GM23248 (cell line): Measurements from ENCODE around the gene ADRM1. TPM values are rescaled to one million over a fixed set of nuclear protein-coding genes. Genes with fewer than 3 reads are reported as not detected.

Experiments
- DNase-seq: peaks from one replicate; pipeline ENCODE4 v3.0.0-alpha.2; 2015
- H2AFZ ChIP-seq: fragments of 200-600 bp; sonication (generic); 2 replicates; pipeline ENCODE4 v1.6.1; 2016; ENCODE audit warnings: antibody characterized with exemption
- H3F3A ChIP-seq: fragments of 200-600 bp; sonication (generic); 2 replicates; pipeline ENCODE4 v1.6.1; 2016; ENCODE audit warnings: mild to moderate bottlenecking, antibody characterized with exemption, mixed run types; ENCODE audit not compliant: insufficient read depth
- H3K27ac ChIP-seq: fragments of 200-600 bp; sonication (generic); 2 replicates; pipeline ENCODE4 v1.5.1; 2016; ENCODE audit warnings: mild to moderate bottlenecking
- H3K27me3 ChIP-seq: fragments of 200-600 bp; sonication (generic); replicated peaks from 2 replicates; pipeline ENCODE4 v1.6.1; 2016; ENCODE audit warnings: mild to moderate bottlenecking; ENCODE audit not compliant: insufficient read depth
- H3K36me3 ChIP-seq: fragments of 200-600 bp; sonication (generic); 2 replicates; pipeline ENCODE4 v1.6.1; 2016; ENCODE audit warnings: low read depth, mild to moderate bottlenecking
- H3K4me1 ChIP-seq: fragments of 200-600 bp; sonication (generic); 2 replicates; pipeline ENCODE4 v1.6.1; 2016; ENCODE audit warnings: mild to moderate bottlenecking; ENCODE audit not compliant: insufficient read depth
- H3K4me2 ChIP-seq: fragments of 200-600 bp; sonication (generic); one replicate; pipeline ENCODE4 v1.6.1; 2016; ENCODE audit warnings: mild to moderate bottlenecking; ENCODE audit not compliant: unreplicated experiment
- H3K4me3 ChIP-seq: fragments of 200-600 bp; sonication (generic); 2 replicates; pipeline ENCODE4 v1.5.1; 2016; ENCODE audit warnings: mild to moderate bottlenecking
- H3K79me2 ChIP-seq: fragments of 200-600 bp; sonication (generic); 2 replicates; pipeline ENCODE4 v1.6.1; 2016; ENCODE audit warnings: mild to moderate bottlenecking; ENCODE audit not compliant: insufficient read depth
- H3K9ac ChIP-seq: fragments of 200-600 bp; sonication (generic); 2 replicates; pipeline ENCODE4 v1.6.1; 2016; ENCODE audit warnings: mild to moderate bottlenecking
- H3K9me2 ChIP-seq: fragments of 200-600 bp; sonication (generic); 2 replicates; pipeline ENCODE4 v1.6.1; 2016; ENCODE audit warnings: mixed run types, mild to moderate bottlenecking, moderate library complexity; ENCODE audit not compliant: insufficient read depth
- H3K9me3 ChIP-seq: fragments of 200-600 bp; sonication (generic); one replicate; pipeline ENCODE4 v1.6.1; 2017; ENCODE audit warnings: low read depth
- H4K20me1 ChIP-seq: fragments of 200-600 bp; sonication (generic); 2 replicates; pipeline ENCODE4 v1.6.0; 2016; ENCODE audit not compliant: insufficient read depth
- EZH2 ChIP-seq: fragments of 200-600 bp; sonication (generic); IDR thresholded peaks from 2 replicates; pipeline ENCODE4 v1.6.1; 2018; ENCODE audit warnings: antibody characterized with exemption, mild to moderate bottlenecking; ENCODE audit not compliant: insufficient read depth, poor library complexity, severe bottlenecking
- EZH2phosphoT487 ChIP-seq: fragments of 200-600 bp; sonication (generic); IDR thresholded peaks from 2 replicates; pipeline ENCODE4 v1.6.1; 2018; ENCODE audit warnings: antibody characterized with exemption, moderate library complexity, mild to moderate bottlenecking, low read depth; ENCODE audit not compliant: insufficient read depth
- WGBS, 2 experiments: methylation state at CpG; one replicate each; pipeline ENCODE4 v1.1.6; 2015 to 2017; ENCODE audit warnings: low lambda C conversion rate in 2 of 2, low coverage in 1 of 2; ENCODE audit errors: missing lambda C conversion rate in 2 of 2; 5-methylcytosine and 5-hydroxymethylcytosine counted together
- in situ Hi-C: fragments of 300-500 bp; cut with MboI; formaldehyde crosslinking; loops from 2 replicates; pipeline ENCODE4 v1.15.0; 2020
- polyA plus RNA-seq: library from polyadenylated mRNA; unstranded; fragments of >200 nt; fragmentation: Nextera tagmentation; extraction: Ambion mirVana; gene quantifications from 2 replicates; pipeline ENCODE4 v1.2.1, GENCODE V29; 2016
- total RNA-seq: library from RNA; depleted of rRNA; stranded (reverse); fragments of >200 nt; shearing (Covaris generic); gene quantifications from 2 replicates; pipeline ENCODE4 v1.2.3, GENCODE V29; 2014

The ADRM1 gene
- total and polyA plus RNA-seq, 2 experiments from 2014 or later: 138 to 162 TPM

- H3K9ac ChIP-seq: no peak overlapping the region
- no peaks in the 10 kb centered on the region for H3K9me3 ChIP-seq
- no peaks in the 10 kb centered on the region for H3K4me1 ChIP-seq
- H3K9me2 ChIP-seq: no peaks in the 10 kb centered on the region
- in situ Hi-C loops: no loop called here
- no peaks in the 10 kb centered on the region for H4K20me1 ChIP-seq
- no peak overlapping the region for H3K4me2 ChIP-seq
- WGBS, 2 experiments: 81 to 82% methylated on average over 14 of the region's 14 CpGs
- DNase-seq: no peak
- no peaks in the 10 kb centered on the region for H3K27me3 ChIP-seq
- H3K27ac ChIP-seq: no peak overlapping the region
- H3K4me3 ChIP-seq: no peak overlapping the region
- H3K79me2 ChIP-seq: no peaks in the 10 kb centered on the region
- no peaks in the 10 kb centered on the region; the same call in 1 of the 2 replicates for H3K36me3 ChIP-seq
- TF ChIP-seq EZH2phosphoT487 (no peak), EZH2 (no peak)
- no peaks in the 10 kb centered on the region for H3F3A ChIP-seq
- no peak overlapping the region for H2AFZ ChIP-seq
Measured at GRCh38 chr20:62289131-62289530, 13.7 kb upstream of the ADRM1 start.

GRCh38 chr20:62289898-62290297, 12.9 kb upstream of the ADRM1 start:
- 92 to 93% methylated on average over 8 of the region's 8 CpGs for WGBS, 2 experiments
- H3K27me3 ChIP-seq: no peaks in the 10 kb centered on the region
- H3K79me2 ChIP-seq: no peaks in the 10 kb centered on the region
- no peak overlapping the region for H3K9ac ChIP-seq
- no peaks in the 10 kb centered on the region; the same call in 1 of the 2 replicates for H3K36me3 ChIP-seq
- no peak for TF ChIP-seq EZH2
- no peak for TF ChIP-seq EZH2phosphoT487
- H3K9me3 ChIP-seq: no peaks in the 10 kb centered on the region
- in situ Hi-C loops: no loop called here
- no peak overlapping the region for H2AFZ ChIP-seq
- no peaks in the 10 kb centered on the region for H3K9me2 ChIP-seq
- H3F3A ChIP-seq: no peaks in the 10 kb centered on the region
- H3K27ac ChIP-seq: no peak overlapping the region
- no peak overlapping the region for H3K4me3 ChIP-seq
- H3K4me2 ChIP-seq: no peak overlapping the region
- no peak for DNase-seq
- no peaks in the 10 kb centered on the region for H4K20me1 ChIP-seq
- no peaks in the 10 kb centered on the region for H3K4me1 ChIP-seq

GRCh38 chr20:62291251-62292066, 11.3 kb upstream of the ADRM1 start:
- no peaks in the 10 kb centered on the region for H3F3A ChIP-seq
- in situ Hi-C loops: no loop called here
- peaks cover 7% of the 10 kb centered on the region; the same call in 1 of the 2 replicates for H3K36me3 ChIP-seq
- DNase-seq: no peak
- no peaks in the 10 kb centered on the region for H3K27me3 ChIP-seq
- H3K27ac ChIP-seq: no peak overlapping the region
- no peaks in the 10 kb centered on the region for H4K20me1 ChIP-seq
- 96% methylated on average over 23 to 29 of the region's 29 CpGs for WGBS, 2 experiments
- no peak overlapping the region for H3K4me3 ChIP-seq
- no peak for TF ChIP-seq EZH2phosphoT487
- TF ChIP-seq EZH2: no peak
- no peaks in the 10 kb centered on the region for H3K9me3 ChIP-seq
- no peak overlapping the region for H2AFZ ChIP-seq
- no peak overlapping the region for H3K9ac ChIP-seq
- no peak overlapping the region for H3K4me2 ChIP-seq
- no peaks in the 10 kb centered on the region for H3K9me2 ChIP-seq
- no peaks in the 10 kb centered on the region for H3K4me1 ChIP-seq
- no peaks in the 10 kb centered on the region for H3K79me2 ChIP-seq

GRCh38 chr20:62292108-62292507, 10.7 kb upstream of the ADRM1 start:
- H3K4me3 ChIP-seq: no peak overlapping the region
- H3K27ac ChIP-seq: no peak overlapping the region
- no peaks in the 10 kb centered on the region for H3F3A ChIP-seq
- WGBS, 2 experiments: 89 to 91% methylated on average over 11 of the region's 11 CpGs
- TF ChIP-seq EZH2 (no peak), EZH2phosphoT487 (no peak)
- H3K9me3 ChIP-seq: no peaks in the 10 kb centered on the region
- H3K36me3 ChIP-seq: peaks cover 7% of the 10 kb centered on the region; the same call in 1 of the 2 replicates
- H4K20me1 ChIP-seq: no peaks in the 10 kb centered on the region
- no peak overlapping the region for H3K4me2 ChIP-seq
- no peak overlapping the region for H3K9ac ChIP-seq
- H3K9me2 ChIP-seq: no peaks in the 10 kb centered on the region
- H3K4me1 ChIP-seq: no peaks in the 10 kb centered on the region
- H2AFZ ChIP-seq: no peak overlapping the region
- no peaks in the 10 kb centered on the region for H3K27me3 ChIP-seq
- DNase-seq: no peak
- no peaks in the 10 kb centered on the region for H3K79me2 ChIP-seq
- in situ Hi-C loops: no loop called here
